Tibial nerve (tissue), 4 donors: ENCODE data around the gene KRTAP19-6. TPM values are rescaled to one million over a fixed set of nuclear protein-coding genes. Genes with fewer than 3 reads are reported as not detected.

Source experiments
- DNase-seq, 2 donors: peaks; one replicate each; pipeline ENCODE4 v3.0.0-alpha.2; 2019; ENCODE audit warnings: low spot score in 2 of 2
- H3K27ac ChIP-seq, 4 donors: fragments of 200-600 bp; sonication (generic) in 3 of 4; one replicate each; pipeline ENCODE4 v1.5.1; 2017 to 2019; ENCODE audit warnings: mild to moderate bottlenecking in 1 of 4
- H3K27me3 ChIP-seq, 2 donors: fragments of 200-600 bp; sonication (generic) in 1 of 2; one replicate each; pipeline versions ENCODE4 v1.5.1 to v1.6.0; 2017 to 2019
- H3K36me3 ChIP-seq, 3 donors: fragments of 200-600 bp; sonication (generic); one replicate each; pipeline ENCODE4 v1.5.1; 2018 to 2019
- H3K4me1 ChIP-seq, 4 donors: fragments of 200-600 bp; sonication (generic) in 3 of 4; one replicate each; pipeline ENCODE4 v1.5.1; 2017 to 2019
- H3K4me3 ChIP-seq, 4 donors: fragments of 200-600 bp; sonication (generic) in 3 of 4; one replicate each; pipeline ENCODE4 v1.5.1; 2017 to 2019; ENCODE audit warnings: mild to moderate bottlenecking in 1 of 4, moderate library complexity in 1 of 4
- H3K9me3 ChIP-seq, 4 donors: fragments of 200-600 bp; sonication (generic) in 3 of 4; one replicate each; pipeline ENCODE4 v1.5.1; 2017 to 2019
- CTCF ChIP-seq, 5 experiments: fragments of 200-600 bp in 3 of 5; fragments of 450-650 bp in 2 of 5; sonication (generic) in 3 of 5; IDR thresholded peaks; one replicate each; pipeline ENCODE4 v1.5.1; 2016 to 2019; ENCODE audit warnings: antibody characterized with exemption in 5 of 5, mild to moderate bottlenecking in 3 of 5, moderate library complexity in 2 of 5
- EP300 ChIP-seq, 2 donors: sonication (generic); formaldehyde crosslinking; IDR thresholded peaks; one replicate each; pipeline ENCODE4 v1.6.1; 2017; ENCODE audit warnings: antibody characterized with exemption in 2 of 2, mild to moderate bottlenecking in 1 of 2
- POLR2A ChIP-seq, 2 donors: fragments of 450-650 bp; IDR thresholded peaks; one replicate each; pipeline ENCODE4 v1.6.1; 2017; ENCODE audit warnings: antibody characterized with exemption in 2 of 2, mild to moderate bottlenecking in 2 of 2, moderate library complexity in 2 of 2
- WGBS, 2 donors: methylation state at CpG; one replicate each; pipeline ENCODE4 v1.1.5; 2018; 5-methylcytosine and 5-hydroxymethylcytosine counted together
- total RNA-seq, 4 donors: library from RNA; depleted of rRNA; stranded (reverse); fragments of >200 nt; gene quantifications; one replicate each; pipeline ENCODE4 v1.1.0, GENCODE V29; 2016

KRTAP19-6 gene
- not detected for total RNA-seq

GRCh38 chr21:30541764-30542163 is at the start of gene KRTAP19-6:
KRTAP19-6 (minus strand) TSS chr21:30541864; CDS start chr21:30541833, 31 bp downstream.
- Histone ChIP-seq H3K9me3 (no peaks in the 10 kb centered on the region), H3K4me1 (no peaks in the 10 kb centered on the region), H3K36me3 (no peaks in the 10 kb centered on the region), H3K27ac (no peak within 1 kb of the TSS), H3K27me3 (no peaks in the 10 kb centered on the region), H3K4me3 (no peak within 1 kb of the TSS)
- TF ChIP-seq CTCF (IDR thresholded peaks at IDR 0.05) (no peak), POLR2A (IDR thresholded peaks at IDR 0.05) (no peak), EP300 (IDR thresholded peaks at IDR 0.05) (no peak)
- DNase-seq, result no peak
- 77 to 90% methylated on average over 1 of the region's 1 CpG for WGBS, 2 donors

- H3K36me3 ChIP-seq, result no peaks in the 10 kb centered on the region
- no peaks in the 10 kb centered on the region for H3K9me3 ChIP-seq
- no peaks in the 10 kb centered on the region for H3K27me3 ChIP-seq
- H3K4me3 ChIP-seq, result no peak within 1 kb of the TSS
- DNase-seq, result no peak
- no peaks in the 10 kb centered on the region for H3K4me1 ChIP-seq
- TF ChIP-seq POLR2A (IDR thresholded peaks at IDR 0.05) (no peak), EP300 (IDR thresholded peaks at IDR 0.05) (no peak), CTCF (IDR thresholded peaks at IDR 0.05) (no peak)
- H3K27ac ChIP-seq, result no peak within 1 kb of the TSS
Measured at GRCh38 chr21:30590297-30590696, 48.6 kb upstream of the KRTAP19-6 start, which contains the start of gene KRTAP22-2. KRTAP22-2 (minus strand) TSS chr21:30590397.

GRCh38 chr21:30582870-30583269 is 41.2 kb upstream of the KRTAP19-6 start:
- H3K4me3 ChIP-seq, result no peak overlapping the region
- TF ChIP-seq POLR2A (IDR thresholded peaks at IDR 0.05) (no peak), CTCF (IDR thresholded peaks at IDR 0.05) (no peak), EP300 (IDR thresholded peaks at IDR 0.05) (no peak)
- no peak overlapping the region for H3K27ac ChIP-seq
- H3K36me3 ChIP-seq, result no peaks in the 10 kb centered on the region
- no peaks in the 10 kb centered on the region for H3K27me3 ChIP-seq
- WGBS, 2 donors, result 24 to 31% methylated on average over 1 of the region's 1 CpG
- no peak for DNase-seq
- H3K9me3 ChIP-seq, result no peaks in the 10 kb centered on the region
- H3K4me1 ChIP-seq, result no peaks in the 10 kb centered on the region

- DNase-seq, result no peak
- H3K27ac ChIP-seq, result no peak overlapping the region
- H3K4me3 ChIP-seq, result no peak overlapping the region
- TF ChIP-seq CTCF (IDR thresholded peaks at IDR 0.05) (no peak), POLR2A (IDR thresholded peaks at IDR 0.05) (no peak), EP300 (IDR thresholded peaks at IDR 0.05) (no peak)
- no peaks in the 10 kb centered on the region for H3K27me3 ChIP-seq
- 74 to 77% methylated on average over 3 of the region's 3 CpGs for WGBS, 2 donors
- no peaks in the 10 kb centered on the region for H3K9me3 ChIP-seq
- H3K36me3 ChIP-seq, result no peaks in the 10 kb centered on the region
- no peaks in the 10 kb centered on the region for H3K4me1 ChIP-seq
Measured at GRCh38 chr21:30580132-30580531, 38.5 kb upstream of the KRTAP19-6 start.

GRCh38 chr21:30579346-30579745 is 37.7 kb upstream of the KRTAP19-6 start:
- Histone ChIP-seq H3K9me3 (no peaks in the 10 kb centered on the region), H3K36me3 (no peaks in the 10 kb centered on the region), H3K4me1 (no peaks in the 10 kb centered on the region), H3K27ac (no peak overlapping the region), H3K27me3 (no peaks in the 10 kb centered on the region), H3K4me3 (no peak overlapping the region)
- DNase-seq, result no peak
- TF ChIP-seq CTCF (IDR thresholded peaks at IDR 0.05) (no peak), POLR2A (IDR thresholded peaks at IDR 0.05) (no peak), EP300 (IDR thresholded peaks at IDR 0.05) (no peak)
- whole genome bisulfite sequencing, 2 donors, result 54 to 57% methylated on average over 1 of the region's 1 CpG
